Activated CD4-positive, alpha-beta T cell treated with anti-CD3 and anti-CD28 coated beads, Interleukin-2, amount 50 U/mL, for 48 hours (primary cell): ENCODE results near the gene NEDD4.
A peak's percentile ranks its signal among the peaks of the same experiment; 100 is the strongest.
"Not testable (repeated sequence)": the region's sequence is repeated elsewhere in the genome, so short reads cannot be mapped to it uniquely, and the experiment has no call there.

ENCODE experiments used
- DNase-seq, 2 experiments: peaks; one replicate each; pipeline ENCODE4 v3.0.0-alpha.2; 2020

Gene NEDD4

GRCh38 chr15:55993111-55993803 is at the start of gene NEDD4:
Gene NEDD4 (minus strand): TSS chr15:55993612. CDS start chr15:55993555, 57 bp downstream.
- peak; percentile 80 to 84 for DNase-seq

GRCh38 chr15:56042498-56042897 is 49.1 kb upstream of the NEDD4 start:
- no peak for DNase-seq

- DNase-seq = no peak
Measured at GRCh38 chr15:56042031-56042430, 48.6 kb upstream of the NEDD4 start.

GRCh38 chr15:56040081-56041035 is 46.9 kb upstream of the NEDD4 start:
- DNase-seq = peak; percentile 20 to 44

GRCh38 chr15:56038707-56039106 is 45.3 kb upstream of the NEDD4 start:
- DNase-seq = no peak

- DNase-seq = no peak
Measured at GRCh38 chr15:56038015-56038414, 44.6 kb upstream of the NEDD4 start.

- no peak for DNase-seq
Measured at GRCh38 chr15:56036546-56037067, 43.2 kb upstream of the NEDD4 start.

- no peak for DNase-seq
Measured at GRCh38 chr15:56035166-56035565, 41.8 kb upstream of the NEDD4 start.

GRCh38 chr15:56034514-56034913 is 41.1 kb upstream of the NEDD4 start:
- DNase-seq = no peak

- no peak for DNase-seq
Measured at GRCh38 chr15:56032373-56032772, 39.0 kb upstream of the NEDD4 start.

GRCh38 chr15:56031836-56032235 is 38.4 kb upstream of the NEDD4 start:
- DNase-seq = no peak

- DNase-seq = no peak
Measured at GRCh38 chr15:56031402-56031801, 38.0 kb upstream of the NEDD4 start.

- DNase-seq = no peak
Measured at GRCh38 chr15:56028430-56028829, 35.0 kb upstream of the NEDD4 start.

GRCh38 chr15:56023160-56023559 is 29.7 kb upstream of the NEDD4 start:
- not testable (repeated sequence) for DNase-seq

- DNase-seq = no peak
Measured at GRCh38 chr15:56019819-56020486, 26.5 kb upstream of the NEDD4 start.

GRCh38 chr15:56019060-56019793 is 25.8 kb upstream of the NEDD4 start:
- DNase-seq = no peak

GRCh38 chr15:56017920-56018319 is 24.5 kb upstream of the NEDD4 start:
- no peak for DNase-seq

- DNase-seq = no peak
Measured at GRCh38 chr15:56017511-56017910, 24.1 kb upstream of the NEDD4 start.

- DNase-seq = no peak
Measured at GRCh38 chr15:56016281-56016680, 22.9 kb upstream of the NEDD4 start.

GRCh38 chr15:56014677-56015076 is 21.3 kb upstream of the NEDD4 start:
- DNase-seq = no peak

GRCh38 chr15:56007053-56007452 is 13.6 kb upstream of the NEDD4 start:
- DNase-seq = peak in 1 of 2 experiments; percentile 5

GRCh38 chr15:56006371-56006770 is 13.0 kb upstream of the NEDD4 start:
- DNase-seq = not testable (repeated sequence)
